ENCODE results near the gene WDR6.

Gene WDR6, protein sequence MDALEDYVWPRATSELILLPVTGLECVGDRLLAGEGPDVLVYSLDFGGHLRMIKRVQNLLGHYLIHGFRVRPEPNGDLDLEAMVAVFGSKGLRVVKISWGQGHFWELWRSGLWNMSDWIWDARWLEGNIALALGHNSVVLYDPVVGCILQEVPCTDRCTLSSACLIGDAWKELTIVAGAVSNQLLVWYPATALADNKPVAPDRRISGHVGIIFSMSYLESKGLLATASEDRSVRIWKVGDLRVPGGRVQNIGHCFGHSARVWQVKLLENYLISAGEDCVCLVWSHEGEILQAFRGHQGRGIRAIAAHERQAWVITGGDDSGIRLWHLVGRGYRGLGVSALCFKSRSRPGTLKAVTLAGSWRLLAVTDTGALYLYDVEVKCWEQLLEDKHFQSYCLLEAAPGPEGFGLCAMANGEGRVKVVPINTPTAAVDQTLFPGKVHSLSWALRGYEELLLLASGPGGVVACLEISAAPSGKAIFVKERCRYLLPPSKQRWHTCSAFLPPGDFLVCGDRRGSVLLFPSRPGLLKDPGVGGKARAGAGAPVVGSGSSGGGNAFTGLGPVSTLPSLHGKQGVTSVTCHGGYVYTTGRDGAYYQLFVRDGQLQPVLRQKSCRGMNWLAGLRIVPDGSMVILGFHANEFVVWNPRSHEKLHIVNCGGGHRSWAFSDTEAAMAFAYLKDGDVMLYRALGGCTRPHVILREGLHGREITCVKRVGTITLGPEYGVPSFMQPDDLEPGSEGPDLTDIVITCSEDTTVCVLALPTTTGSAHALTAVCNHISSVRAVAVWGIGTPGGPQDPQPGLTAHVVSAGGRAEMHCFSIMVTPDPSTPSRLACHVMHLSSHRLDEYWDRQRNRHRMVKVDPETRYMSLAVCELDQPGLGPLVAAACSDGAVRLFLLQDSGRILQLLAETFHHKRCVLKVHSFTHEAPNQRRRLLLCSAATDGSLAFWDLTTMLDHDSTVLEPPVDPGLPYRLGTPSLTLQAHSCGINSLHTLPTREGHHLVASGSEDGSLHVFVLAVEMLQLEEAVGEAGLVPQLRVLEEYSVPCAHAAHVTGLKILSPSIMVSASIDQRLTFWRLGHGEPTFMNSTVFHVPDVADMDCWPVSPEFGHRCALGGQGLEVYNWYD

DNA sequence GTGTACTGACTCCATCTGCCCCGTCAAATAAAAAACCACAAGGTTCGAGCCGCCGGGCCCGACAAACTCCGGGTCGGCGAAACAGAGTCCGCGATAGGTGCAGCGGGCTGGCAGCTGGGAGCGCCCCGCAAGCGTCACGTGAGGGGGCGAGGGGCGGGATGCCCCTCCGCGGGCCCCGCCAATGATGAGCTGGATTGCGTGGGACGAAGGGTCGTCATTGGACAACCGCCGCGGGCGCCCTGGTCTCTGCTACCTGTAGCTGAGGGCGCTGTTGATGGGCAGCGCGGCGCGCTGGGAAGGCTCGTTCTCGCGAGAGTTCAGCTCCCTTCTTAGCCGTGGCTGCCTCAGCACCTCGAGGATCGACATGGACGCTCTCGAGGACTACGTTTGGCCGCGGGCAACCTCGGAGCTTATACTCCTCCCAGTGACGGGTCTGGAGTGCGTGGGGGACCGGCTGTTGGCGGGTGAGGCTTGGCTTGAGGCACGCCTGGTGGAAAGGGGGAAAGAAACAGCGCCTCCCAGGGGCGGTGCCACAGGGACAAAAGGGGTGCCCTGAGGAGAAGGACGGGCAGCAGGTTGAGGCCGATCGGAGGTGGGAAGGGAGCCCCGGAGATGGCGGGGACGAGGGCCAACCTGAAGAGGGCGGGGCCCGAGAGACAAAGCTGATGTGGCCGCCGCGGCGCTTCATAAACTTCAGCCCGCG lies at the start of gene WDR6:
WDR6 (plus strand) TSS at position 324 of the 703 bp plus-strand sequence; CDS start at position 365, 41 bp downstream.
- peak; percentile 94 to 97 for DNase-seq (ENCODE audit: low read depth in 2 of 2)

DNA sequence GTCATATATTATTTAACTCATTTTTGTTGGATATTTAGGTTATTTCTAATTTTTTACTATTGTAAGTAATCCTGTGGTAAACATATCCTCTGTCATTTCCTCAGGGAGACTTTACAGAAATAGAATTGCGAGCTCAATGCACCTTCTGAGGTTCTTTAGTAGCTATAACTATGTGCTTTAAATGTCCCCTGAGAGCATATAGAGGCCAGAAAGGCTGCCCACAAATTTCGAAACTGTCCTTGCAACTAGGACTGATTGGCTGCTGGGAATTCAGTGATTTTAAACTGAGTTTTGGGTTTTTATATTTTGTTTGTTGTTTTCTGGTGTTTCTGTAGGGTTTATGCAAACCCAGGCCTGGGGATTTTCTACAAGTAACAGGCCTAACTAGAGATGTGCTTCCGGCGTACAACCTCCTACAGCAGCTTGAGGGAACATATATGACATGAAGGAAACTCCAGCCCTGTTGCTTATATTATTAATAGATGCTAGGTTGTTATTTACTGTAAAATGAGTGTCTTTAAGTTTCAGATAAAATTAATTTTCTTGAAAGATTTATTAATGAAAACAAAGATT lies 46.3 kb upstream of the WDR6 start:
- no peak for DNase-seq (ENCODE audit: low read depth in 2 of 2)

DNA sequence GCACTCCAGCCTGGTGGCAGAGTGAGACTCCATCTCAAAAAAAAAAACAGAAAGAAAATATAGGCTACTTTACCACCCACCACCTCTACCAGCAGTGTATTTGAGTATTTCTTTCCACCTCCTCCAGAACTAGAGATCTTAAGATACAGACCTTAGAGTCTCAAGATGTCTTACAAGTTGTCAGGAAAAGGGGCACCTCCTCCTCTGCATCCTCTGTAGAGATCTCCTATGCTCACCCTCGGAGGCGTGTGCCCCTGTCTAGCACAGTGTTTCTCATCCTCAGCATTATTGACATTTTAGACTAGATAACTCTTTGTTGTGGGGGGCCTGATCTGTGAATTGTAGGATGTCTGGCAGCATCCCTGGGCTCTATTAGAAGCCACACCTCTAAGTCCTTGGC lies 44.9 kb upstream of the WDR6 start:
- DNase-seq (ENCODE audit: low read depth in 2 of 2): no peak

DNA sequence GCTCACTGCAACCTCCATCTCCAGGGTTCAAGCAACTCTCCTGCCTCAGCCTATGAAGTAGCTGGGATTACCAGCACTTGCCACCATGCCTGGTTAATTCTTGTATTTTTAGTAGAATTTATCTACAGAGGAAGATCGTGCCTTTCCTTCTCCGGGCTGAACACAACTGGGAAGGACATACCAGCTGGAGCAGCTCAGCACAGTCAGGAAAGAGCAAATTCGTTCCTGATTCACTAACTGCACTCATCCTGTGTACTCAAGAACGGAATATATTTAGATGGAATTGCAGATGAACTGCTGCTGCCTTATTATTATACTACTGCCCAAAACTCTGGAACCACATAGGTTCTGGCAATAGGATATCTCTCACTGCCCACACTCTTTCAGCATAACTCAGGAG lies 44.3 kb upstream of the WDR6 start:
- no peak for DNase-seq (ENCODE audit: low read depth in 2 of 2)

DNA sequence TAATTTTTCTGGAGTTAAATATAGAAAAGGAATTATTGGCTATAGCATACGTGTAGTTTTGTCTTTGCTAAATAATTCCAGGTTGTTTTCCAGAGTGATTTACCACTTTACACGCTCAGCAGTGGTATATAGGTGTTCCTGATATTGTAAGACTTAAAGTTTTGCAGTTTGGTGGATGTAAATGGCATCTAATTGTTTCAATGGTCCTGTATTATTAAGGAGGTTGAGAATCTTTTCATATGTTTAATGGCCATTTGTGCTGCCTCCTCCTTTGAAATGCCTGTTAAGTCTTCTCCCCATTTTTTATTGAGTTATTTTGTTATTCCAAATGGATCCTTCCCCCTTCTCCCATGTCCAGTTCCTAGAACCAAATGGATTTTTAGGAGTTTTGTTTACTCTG lies 43.6 kb upstream of the WDR6 start:
- DNase-seq (ENCODE audit: low read depth in 2 of 2): no peak

DNA sequence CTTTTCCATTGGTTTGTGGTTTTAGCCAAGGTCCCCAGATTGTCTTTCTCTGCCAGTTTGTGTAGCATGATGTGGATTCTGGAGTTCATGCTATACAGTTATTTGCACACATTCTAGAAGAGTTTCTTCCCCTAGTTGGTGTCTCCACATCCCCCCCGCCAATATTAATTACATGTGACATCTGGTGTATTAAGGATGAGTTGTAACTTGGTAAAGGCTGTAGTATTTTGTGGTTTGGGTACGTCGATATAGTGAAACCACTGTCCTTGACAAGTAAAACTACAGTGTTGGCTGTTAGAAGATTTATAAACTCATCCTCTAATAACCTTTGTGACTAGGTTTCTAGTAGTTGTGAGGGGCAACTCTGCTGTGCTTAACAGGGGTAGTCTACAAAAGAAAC lies 40.8 kb upstream of the WDR6 start:
- no peak for DNase-seq (ENCODE audit: low read depth in 2 of 2)

DNA sequence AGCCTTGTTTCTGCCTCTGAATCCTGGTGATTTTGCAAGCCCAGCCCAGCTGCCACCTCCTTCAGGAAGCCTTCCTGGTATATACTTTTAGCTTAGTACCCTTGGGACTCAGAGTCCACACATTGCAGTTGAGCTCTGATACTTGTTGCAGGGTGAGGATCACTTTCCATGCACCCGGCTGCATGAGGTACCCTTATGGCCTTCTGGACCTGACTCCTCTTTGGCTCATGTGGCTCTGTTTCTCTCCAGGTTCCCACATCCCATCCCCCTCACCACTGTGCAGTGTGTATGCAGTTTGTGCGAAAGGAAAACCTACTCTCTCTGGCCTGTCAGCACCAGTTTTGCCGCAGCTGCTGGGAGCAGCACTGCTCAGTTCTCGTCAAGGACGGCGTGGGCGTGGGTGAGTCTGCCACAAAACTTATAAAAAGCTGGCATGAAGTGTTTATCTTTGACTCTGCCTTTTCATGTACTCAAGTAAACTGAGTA lies 40.3 kb upstream of the WDR6 start:
- DNase-seq (ENCODE audit: low read depth in 2 of 2): no peak

DNA sequence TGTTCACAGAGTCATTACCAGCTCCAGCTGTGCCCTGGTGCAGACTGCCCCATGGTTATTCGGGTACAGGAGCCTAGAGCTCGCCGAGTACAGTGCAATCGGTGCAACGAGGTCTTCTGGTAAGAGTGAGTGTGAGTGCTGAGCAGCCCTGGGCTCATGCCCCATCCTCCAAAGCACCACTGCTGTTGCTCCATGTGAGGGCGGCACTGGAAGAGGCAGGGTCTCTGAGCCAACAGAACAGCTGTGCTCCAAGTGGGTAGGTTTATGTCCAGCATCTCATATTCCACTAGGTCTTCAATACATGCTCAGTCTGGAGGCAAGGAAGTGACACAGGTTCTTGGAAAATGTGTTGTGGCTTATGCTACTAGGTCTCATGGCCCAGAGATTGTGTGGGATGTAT lies 36.6 kb upstream of the WDR6 start:
- no peak for DNase-seq (ENCODE audit: low read depth in 2 of 2)

DNA sequence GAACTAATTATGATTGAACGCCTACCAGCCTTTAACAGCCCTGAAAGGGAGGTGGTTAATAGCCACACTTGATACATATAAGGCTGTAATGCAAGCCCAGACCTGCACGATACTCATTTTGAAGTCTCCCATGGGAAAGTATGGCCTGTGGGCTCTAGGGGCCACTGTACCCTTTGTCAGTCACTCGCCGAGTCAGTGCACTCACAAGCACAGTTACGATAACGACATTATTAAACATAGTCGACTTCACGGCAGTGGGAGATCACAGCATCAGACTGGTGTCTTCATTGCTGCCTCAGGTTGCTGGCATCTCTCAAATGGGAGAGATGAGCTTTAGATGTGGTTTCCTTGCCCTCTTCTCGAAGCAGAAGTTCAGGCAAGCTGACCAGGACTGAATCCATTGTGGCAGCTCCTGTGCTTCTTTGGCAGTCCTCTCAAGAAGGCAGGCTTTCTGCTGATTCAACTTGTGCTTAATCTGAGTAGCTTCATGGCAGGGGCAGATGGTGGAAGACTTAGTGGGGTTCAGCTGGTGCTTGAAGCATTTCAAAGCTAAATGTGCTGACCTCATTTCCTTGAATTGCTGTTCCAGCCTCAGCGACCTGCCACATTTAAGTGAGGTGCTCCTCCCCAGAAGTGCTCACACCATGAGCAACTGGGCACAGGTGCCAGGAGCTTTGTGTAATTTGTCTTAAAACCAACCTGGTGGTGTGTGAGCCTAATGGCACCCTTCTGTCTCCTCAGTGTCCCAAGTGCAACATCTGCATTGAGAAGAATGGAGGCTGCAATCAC lies 32.9 kb upstream of the WDR6 start:
- no peak for DNase-seq (ENCODE audit: low read depth in 2 of 2)

DNA sequence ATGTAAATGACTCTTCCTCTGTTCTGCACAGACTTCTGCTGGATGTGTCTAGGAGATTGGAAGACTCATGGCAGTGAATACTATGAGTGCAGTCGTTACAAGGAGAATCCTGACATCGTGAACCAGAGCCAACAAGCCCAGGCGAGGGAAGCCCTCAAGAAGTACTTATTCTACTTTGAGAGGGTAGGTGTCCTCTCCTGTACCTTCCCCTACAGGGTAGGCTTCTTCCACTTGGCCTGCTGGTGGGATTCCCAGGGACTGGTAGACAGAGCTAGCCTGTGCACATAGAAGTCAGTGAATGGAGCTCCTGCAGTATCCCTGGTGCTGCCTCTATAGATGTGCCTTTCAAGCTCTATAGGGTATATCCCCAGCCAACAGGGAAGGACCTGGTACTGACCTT lies 27.7 kb upstream of the WDR6 start:
- DNase-seq (ENCODE audit: low read depth in 2 of 2): no peak

DNA sequence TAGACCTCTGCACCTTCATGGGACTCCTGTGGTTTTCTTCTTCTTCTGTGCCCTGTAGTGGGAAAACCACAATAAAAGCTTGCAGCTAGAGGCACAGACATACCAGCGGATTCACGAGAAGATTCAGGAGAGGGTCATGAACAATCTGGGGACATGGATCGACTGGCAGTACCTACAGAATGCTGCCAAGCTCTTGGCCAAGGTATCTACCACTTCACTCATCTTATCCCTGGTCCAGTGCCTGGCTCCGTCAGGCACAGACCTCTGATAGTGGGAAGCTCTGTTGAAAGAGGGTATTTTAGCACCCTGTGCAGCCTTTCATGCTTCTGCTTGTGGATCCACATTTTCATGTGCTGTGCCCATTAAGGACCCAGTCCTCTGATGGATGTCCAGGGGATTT lies 26.9 kb upstream of the WDR6 start:
- DNase-seq (ENCODE audit: low read depth in 2 of 2): no peak

DNA sequence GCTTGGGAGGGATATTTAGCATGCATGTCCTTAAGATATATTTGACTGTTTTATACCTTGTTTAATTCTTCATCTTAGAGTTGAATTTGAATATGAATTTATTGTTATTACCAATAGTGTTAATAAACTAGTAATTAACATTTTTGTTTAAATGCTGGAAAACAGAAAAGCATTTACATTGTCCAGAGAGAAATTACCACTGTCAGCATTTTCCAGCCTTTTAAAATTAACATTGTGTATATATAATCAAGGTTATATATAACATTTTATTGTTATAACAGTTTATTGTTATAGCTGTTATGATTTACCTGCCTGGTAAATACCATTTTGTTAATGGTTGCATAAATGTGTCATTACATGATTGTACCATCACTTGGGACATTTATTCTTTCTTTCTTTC lies 25.2 kb upstream of the WDR6 start:
- no peak for DNase-seq (ENCODE audit: low read depth in 2 of 2)

DNA sequence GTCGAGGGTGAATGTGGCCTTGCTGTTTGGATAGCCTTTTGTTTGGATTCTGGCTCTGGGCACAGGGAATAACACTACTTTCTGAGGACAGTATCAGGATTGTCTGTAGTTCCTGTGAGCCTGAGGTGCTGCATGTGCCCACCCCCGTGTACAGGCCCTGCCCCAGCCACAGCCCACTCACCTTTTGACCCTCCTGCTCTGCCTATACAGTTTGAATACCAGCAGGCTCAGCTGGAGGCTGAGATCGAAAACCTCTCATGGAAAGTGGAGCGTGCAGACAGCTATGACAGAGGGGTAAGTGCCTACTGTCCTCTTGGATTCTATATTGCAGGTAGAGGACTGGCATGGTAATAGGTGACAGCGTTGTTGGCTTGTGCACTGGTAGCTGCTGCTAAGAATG lies 24.5 kb upstream of the WDR6 start:
- DNase-seq (ENCODE audit: low read depth in 2 of 2): no peak

DNA sequence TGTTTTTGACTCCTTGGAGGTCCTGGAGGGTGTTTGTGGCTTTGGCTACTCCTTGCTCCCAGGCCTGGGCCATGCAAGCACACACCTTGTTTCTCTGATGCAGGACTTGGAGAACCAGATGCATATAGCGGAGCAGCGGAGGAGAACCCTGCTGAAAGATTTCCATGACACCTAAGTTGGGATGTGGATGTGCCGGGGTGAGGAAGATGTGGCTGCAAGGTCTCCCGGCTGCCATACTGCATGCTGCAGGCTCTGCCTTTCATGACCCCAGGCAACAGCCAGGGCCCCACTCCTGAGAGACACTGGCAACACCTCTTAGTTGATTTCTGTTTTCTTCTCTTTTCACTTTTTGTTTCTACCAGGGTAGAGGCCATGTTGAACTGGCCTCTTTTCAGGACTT lies 24.1 kb upstream of the WDR6 start:
- no peak for DNase-seq (ENCODE audit: low read depth in 2 of 2)

DNA sequence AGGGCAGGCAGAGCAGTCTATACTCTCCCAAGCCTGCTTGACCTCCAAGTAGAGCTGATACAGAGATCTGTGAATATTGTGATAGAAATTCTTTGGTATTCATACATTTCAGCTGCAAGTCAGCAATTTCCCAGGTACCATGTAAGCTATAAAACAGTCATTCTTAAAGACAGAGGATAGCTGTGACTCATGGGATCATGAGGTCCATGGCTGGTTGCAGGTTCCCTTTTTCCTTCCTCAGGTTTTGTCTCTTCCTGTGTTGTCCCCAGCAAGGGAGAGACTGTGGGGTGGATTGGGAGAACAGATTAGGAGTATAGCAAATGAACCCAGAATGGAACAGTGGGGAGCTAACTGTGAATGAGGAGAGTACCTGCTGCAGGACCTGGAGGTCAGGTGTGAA lies 22.5 kb upstream of the WDR6 start:
- DNase-seq (ENCODE audit: low read depth in 2 of 2): no peak

DNA sequence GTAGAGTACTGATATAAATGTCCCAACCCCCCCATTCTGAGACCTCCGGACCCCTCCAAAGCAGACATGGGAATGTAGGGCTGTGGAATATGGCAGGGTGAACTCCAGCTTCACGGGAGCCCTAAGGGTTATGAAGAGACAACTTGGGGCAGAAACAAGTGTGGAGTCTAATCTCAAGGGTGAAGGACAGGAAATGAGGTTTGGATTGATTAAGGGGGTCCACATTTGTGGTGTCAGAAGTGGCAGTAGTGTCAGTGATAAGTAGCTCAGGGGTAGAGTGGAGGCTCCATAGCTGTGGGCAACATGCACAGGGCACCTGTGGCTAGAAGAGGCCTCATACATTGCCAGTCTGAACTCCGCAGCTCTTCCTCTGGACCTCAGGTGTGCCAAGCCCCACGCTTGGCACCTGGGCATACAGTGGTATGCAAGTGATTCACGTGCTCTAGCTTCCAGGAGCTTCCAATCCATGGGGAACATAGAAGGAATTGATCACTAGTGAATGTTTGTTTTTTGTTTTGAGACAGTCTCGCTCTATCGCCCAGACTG lies 21.3 kb upstream of the WDR6 start:
- DNase-seq (ENCODE audit: low read depth in 2 of 2): no peak

DNA sequence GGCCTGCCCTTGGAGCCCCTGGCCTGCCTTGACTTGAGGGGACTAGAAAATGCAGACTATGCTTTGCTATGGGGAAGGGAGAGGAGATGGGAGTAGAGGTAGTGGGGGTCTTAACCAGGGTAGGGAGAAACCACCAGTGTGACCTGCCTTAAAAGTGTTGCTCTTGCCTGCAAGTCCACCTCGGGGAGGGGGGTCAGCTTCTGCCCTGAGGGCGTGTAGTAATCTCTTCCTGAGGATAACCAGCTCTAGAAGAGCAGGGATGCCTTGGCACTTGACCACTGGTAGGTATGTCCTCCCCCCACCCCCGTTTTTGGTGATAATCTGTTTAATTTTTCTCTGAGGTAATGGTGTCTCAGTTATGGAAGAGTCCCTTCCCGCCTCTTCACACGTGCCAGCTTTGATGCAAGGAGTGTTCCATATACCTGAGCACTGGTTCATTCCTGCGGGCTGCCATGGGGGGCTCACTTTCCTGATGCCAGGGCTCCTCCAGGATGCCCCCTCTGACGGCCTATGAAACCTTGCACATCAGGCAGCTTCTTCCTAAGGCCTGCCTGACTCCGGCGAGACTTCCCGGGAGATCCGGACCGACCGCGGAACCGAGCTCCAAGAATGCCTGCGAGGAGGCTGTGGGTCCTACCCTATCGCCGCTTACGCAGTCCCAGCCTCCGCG lies 17.9 kb upstream of the WDR6 start:
- no peak for DNase-seq (ENCODE audit: low read depth in 2 of 2)

DNA sequence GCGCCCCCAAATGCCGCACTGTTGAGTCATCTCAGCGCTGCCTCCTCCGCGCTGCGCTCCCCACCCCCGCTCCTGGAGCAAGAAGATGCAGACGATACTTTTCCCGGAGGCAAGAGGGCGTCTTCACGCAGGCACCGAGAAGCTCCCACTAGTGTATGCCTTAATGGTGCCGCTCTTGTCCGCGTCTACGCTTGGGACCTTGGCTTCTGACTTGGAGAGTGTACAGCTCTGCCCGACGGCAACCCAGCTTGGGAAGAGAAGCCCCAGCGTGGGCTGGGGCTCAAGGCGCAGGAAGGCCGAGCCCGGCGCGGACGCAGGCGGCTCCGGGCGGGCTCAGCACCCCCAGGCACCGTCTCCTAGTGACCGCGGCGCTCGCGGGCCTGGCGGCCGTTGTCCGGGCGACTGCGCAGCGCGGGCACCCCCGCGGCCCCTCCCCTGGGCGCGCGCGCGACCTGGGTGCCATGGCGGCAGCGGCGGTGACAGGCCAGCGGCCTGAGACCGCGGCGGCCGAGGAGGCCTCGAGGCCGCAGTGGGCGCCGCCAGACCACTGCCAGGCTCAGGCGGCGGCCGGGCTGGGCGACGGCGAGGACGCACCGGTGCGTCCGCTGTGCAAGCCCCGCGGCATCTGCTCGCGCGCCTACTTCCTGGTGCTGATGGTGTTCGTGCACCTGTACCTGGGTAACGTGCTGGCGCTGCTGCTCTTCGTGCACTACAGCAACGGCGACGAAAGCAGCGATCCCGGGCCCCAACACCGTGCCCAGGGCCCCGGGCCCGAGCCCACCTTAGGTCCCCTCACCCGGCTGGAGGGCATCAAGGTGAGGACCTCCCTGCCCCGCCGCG lies 17.2 kb upstream of the WDR6 start, which contains the start of gene P4HTM:
P4HTM (plus strand) TSS at position 446 of the 840 bp plus-strand sequence; CDS start at position 462, 16 bp downstream.
- DNase-seq (ENCODE audit: low read depth in 2 of 2): peak; percentile 66 to 81
